BJ (cell line): ENCODE data around the gene ITK. TPM values are rescaled to one million over a fixed set of nuclear protein-coding genes. Genes with fewer than 3 reads are reported as not detected.
A peak's percentile ranks its signal among the peaks of the same experiment; 100 is the strongest.

Source experiments
- CTCF ChIA-PET: fragments of 350-600 bp; formaldehyde crosslinking; extraction: SDS; loops from one replicate; lab custom pipeline; 2021; ENCODE audit warnings: antibody characterized with exemption, inconsistent platforms; lab: Yijun Ruan, JAX
- POLR2A ChIA-PET: fragments of 300-600 bp; sonication (Branson Sonifier 250); formaldehyde crosslinking; extraction: SDS; loops from one replicate; lab custom pipeline; 2021; ENCODE audit warnings: antibody characterized with exemption; lab: Charles Lee
- DNase-seq: peaks from one replicate; pipeline ENCODE4 v3.0.0-alpha.2; 2011; ENCODE audit warnings: low read depth
- H3K27me3 ChIP-seq: 2 replicates; pipeline ENCODE4 v1.6.0; 2011; ENCODE audit warnings: low read length; ENCODE audit not compliant: control insufficient read depth, insufficient read depth
- H3K36me3 ChIP-seq: 2 replicates; pipeline ENCODE4 v1.5.1; 2011; ENCODE audit warnings: low read length; ENCODE audit not compliant: control insufficient read depth, insufficient read depth
- H3K4me3 ChIP-seq: 2 replicates; pipeline ENCODE4 v1.5.1; 2011; ENCODE audit warnings: low read depth, mild to moderate bottlenecking, control low read depth, low read length
- polyA plus RNA-seq: library from polyadenylated mRNA; depleted of rRNA; stranded (reverse); fragments of >200 nt; gene quantifications from 2 replicates; pipeline ENCODE4 v1.2.3, GENCODE V29; 2011; rRNA removed
- TF ChIP-seq, protein P1 (sequence below): IDR thresholded peaks from 2 replicates; pipeline ENCODE4 v1.5.1; 2011; ENCODE audit warnings: low read depth, mild to moderate bottlenecking, control low read depth, inconsistent platforms, low read length, moderate library complexity; ENCODE audit not compliant: insufficient read depth

Gene ITK
- polyA plus RNA-seq, 1 experiment = not detected

DNA sequence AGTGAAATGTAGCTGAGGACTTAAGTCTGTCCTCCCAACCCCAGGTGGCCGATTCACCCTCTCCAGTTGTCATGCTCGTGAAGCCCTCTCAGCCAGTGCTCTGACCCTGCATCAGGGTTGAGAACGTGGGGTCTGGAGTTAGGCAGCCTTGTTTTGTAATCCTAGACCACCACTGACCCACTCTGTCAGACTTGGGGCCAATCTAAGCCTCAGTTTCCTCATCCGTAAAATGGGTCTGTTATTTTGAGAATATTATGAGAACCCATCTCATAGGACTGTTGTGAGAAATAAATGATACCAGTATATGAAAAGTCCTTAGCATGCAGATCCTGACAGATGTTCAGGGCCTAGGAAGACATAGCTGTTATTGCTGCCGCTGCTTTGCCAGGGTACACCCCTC lies 122.4 kb downstream of the ITK start:
- TF ChIP-seq, protein P1, sequence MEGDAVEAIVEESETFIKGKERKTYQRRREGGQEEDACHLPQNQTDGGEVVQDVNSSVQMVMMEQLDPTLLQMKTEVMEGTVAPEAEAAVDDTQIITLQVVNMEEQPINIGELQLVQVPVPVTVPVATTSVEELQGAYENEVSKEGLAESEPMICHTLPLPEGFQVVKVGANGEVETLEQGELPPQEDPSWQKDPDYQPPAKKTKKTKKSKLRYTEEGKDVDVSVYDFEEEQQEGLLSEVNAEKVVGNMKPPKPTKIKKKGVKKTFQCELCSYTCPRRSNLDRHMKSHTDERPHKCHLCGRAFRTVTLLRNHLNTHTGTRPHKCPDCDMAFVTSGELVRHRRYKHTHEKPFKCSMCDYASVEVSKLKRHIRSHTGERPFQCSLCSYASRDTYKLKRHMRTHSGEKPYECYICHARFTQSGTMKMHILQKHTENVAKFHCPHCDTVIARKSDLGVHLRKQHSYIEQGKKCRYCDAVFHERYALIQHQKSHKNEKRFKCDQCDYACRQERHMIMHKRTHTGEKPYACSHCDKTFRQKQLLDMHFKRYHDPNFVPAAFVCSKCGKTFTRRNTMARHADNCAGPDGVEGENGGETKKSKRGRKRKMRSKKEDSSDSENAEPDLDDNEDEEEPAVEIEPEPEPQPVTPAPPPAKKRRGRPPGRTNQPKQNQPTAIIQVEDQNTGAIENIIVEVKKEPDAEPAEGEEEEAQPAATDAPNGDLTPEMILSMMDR = no peak
- Histone ChIP-seq H3K4me3 (no peak overlapping the region), H3K36me3 (no peaks in the 10 kb centered on the region), H3K27me3 (no peaks in the 10 kb centered on the region)
- ChIA-PET POLR2A (no interaction called here), CTCF (interaction anchor here (1.1 to 3.1 kb wide), 5 partner anchors 10 to 154 kb away, joined by 3 to 12 read pairs (median 3); no protein-coding TSS in a partner anchor)
- DNase-seq = no peak

DNA sequence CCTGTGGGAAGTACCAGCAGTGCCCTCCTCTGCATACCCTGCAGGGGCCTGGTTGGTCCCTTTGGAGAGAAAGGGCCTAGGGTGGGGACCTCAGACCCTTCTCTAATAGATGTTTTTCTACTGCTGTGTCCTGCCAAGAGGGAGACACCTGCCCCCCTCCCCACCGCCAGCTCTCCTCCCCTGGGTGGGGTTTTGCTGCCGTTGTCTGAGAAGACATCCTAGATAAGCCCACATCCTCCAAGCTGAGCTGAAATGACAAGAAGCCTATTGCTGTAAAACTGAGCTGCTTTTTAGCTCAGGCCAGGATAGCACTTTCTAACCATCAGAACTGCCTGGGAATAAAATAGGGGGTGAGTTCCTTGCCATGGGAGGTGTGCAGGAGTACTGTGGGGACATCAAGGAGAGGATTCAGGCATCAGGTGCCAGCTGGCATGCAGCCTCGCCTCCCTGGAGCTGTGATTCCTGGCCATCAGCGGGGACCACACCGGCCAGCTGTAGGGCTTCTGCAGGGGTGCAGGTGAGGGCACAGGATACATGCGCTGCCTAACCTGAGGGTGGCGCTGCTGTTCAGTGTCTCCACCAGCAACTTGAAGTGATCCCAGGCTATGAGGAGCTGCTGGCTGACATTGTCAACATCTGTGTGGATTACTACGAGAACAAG lies 123.2 kb downstream of the ITK start:
- Histone ChIP-seq H3K36me3 (no peaks in the 10 kb centered on the region), H3K27me3 (no peaks in the 10 kb centered on the region), H3K4me3 (no peak overlapping the region)
- DNase-seq = no peak
- TF ChIP-seq, protein P1 = 0 out of 2 replicates have a peak, but pooled peaks have one; percentile 17
- ChIA-PET POLR2A (no interaction called here), CTCF (interaction anchor here (0.8 to 3.1 kb wide), 3 partner anchors 25 to 86 kb away, joined by 3 to 12 read pairs (median 3); no protein-coding TSS in a partner anchor)

Other genes starting within 250 kb of the ITK start
- gene TIMD4, start 217.6 kb upstream of the ITK start, polyA plus RNA-seq = not detected in 2 replicates
- not detected in 2 replicates for gene HAVCR1, start 121.7 kb upstream of the ITK start, polyA plus RNA-seq
- 0.05 TPM in 1 of 2 replicates, not detected in the other for gene HAVCR2, start 71.8 kb upstream of the ITK start, polyA plus RNA-seq
- gene MED7, start 38.0 kb upstream of the ITK start, polyA plus RNA-seq = 5.7 and 13.5 TPM in 2 replicates
- gene GARIN3, start 14.6 kb upstream of the ITK start, polyA plus RNA-seq = not detected in 2 replicates
- 4.2 and 4.4 TPM in 2 replicates for gene CYFIP2, start 85.3 kb downstream of the ITK start, polyA plus RNA-seq